PC-3 (cell line): Measurements from ENCODE around the gene CCBE1. TPM values are rescaled to one million over a fixed set of nuclear protein-coding genes. Genes with fewer than 3 reads are reported as not detected.

Source experiments
- ATAC-seq: fragments of 200-7000 bp; cut with Tn5 transposase; 2 replicates; pipeline ENCODE4 v1.9.1; 2020; ENCODE audit warnings: mild to moderate bottlenecking, moderate library complexity
- BruUV-seq: library from RNA; stranded (reverse); fragments of 400-500 nt; replicated peaks from 2 replicates; lab custom pipeline; 2021; lab: Mats Ljungman, UMichigan
- CTCF ChIA-PET: fragments of 300-600 bp; sonication (Branson Sonifier 250); formaldehyde crosslinking; loops from one replicate; lab custom pipeline; 2022; ENCODE audit warnings: antibody characterized with exemption; lab: Charles Lee
- POLR2A ChIA-PET: fragments of 300-600 bp; sonication (Branson Sonifier 250); formaldehyde crosslinking; loops from one replicate; lab custom pipeline; 2022; ENCODE audit warnings: antibody characterized with exemption; ENCODE audit not compliant: unreplicated experiment; lab: Charles Lee
- DNase-seq: peaks from one replicate; pipeline ENCODE4 v3.0.0-alpha.2; 2015
- H2AFZ ChIP-seq: fragments of 300-600 bp; sonication (generic); 2 replicates; pipeline ENCODE4 v1.6.0; 2016; ENCODE audit warnings: antibody characterized with exemption, low read length
- H3F3A ChIP-seq: fragments of 300-600 bp; sonication (generic); one replicate; pipeline ENCODE4 v1.6.0; 2017; ENCODE audit warnings: antibody characterized with exemption, low read length, control low read depth, mild to moderate bottlenecking; ENCODE audit not compliant: unreplicated experiment
- H3K27ac ChIP-seq: fragments of 300-600 bp; sonication (generic); 2 replicates; pipeline ENCODE4 v1.5.1; 2016; ENCODE audit warnings: mild to moderate bottlenecking, low read length
- H3K27me3 ChIP-seq: fragments of 300-600 bp; sonication (generic); 2 replicates; pipeline ENCODE4 v1.6.1; 2016; ENCODE audit warnings: low read length, mixed read lengths
- H3K36me3 ChIP-seq: fragments of 300-600 bp; sonication (generic); 2 replicates; pipeline ENCODE4 v1.6.1; 2016; ENCODE audit warnings: low read depth, mixed run types, low read length, mixed read lengths
- H3K4me1 ChIP-seq: fragments of 300-600 bp; sonication (generic); 2 replicates; pipeline ENCODE4 v1.5.1; 2016; ENCODE audit warnings: low read length; ENCODE audit not compliant: insufficient read depth
- H3K4me2 ChIP-seq: fragments of 300-600 bp; sonication (generic); 2 replicates; pipeline ENCODE4 v1.6.0; 2016; ENCODE audit warnings: low read length
- H3K4me3 ChIP-seq: fragments of 300-600 bp; sonication (generic); 2 replicates; pipeline ENCODE4 v1.5.1; 2016; ENCODE audit warnings: mild to moderate bottlenecking, low read length, mixed read lengths
- H3K79me2 ChIP-seq: fragments of 300-600 bp; sonication (generic); 2 replicates; pipeline ENCODE4 v1.6.1; 2017; ENCODE audit warnings: low read length, mixed read lengths
- H3K9ac ChIP-seq: fragments of 300-600 bp; sonication (generic); 2 replicates; pipeline ENCODE4 v1.6.0; 2016; ENCODE audit warnings: mild to moderate bottlenecking, low read length
- H3K9me2 ChIP-seq: fragments of 300-600 bp; sonication (generic); replicated peaks from 2 replicates; pipeline ENCODE4 v1.6.1; 2016; ENCODE audit warnings: mixed run types, low read length, mixed read lengths
- H3K9me3 ChIP-seq: fragments of 300-600 bp; sonication (generic); 2 replicates; pipeline ENCODE4 v1.6.1; 2016; ENCODE audit warnings: low read length, mixed read lengths
- H4K20me1 ChIP-seq: fragments of 300-600 bp; sonication (generic); 2 replicates; pipeline ENCODE4 v1.6.1; 2016; ENCODE audit warnings: low read length, mixed read lengths
- CTCF ChIP-seq: fragments of 300-600 bp; sonication (generic); conservative IDR thresholded peaks from 2 replicates; pipeline ENCODE4 v1.5.1; 2017; ENCODE audit warnings: antibody characterized with exemption, low read depth, mild to moderate bottlenecking, low read length
- EZH2 ChIP-seq: fragments of 300-600 bp; sonication (generic); IDR thresholded peaks from one replicate; pipeline ENCODE4 v1.6.1; 2017; ENCODE audit warnings: antibody characterized with exemption, mild to moderate bottlenecking, low read length; ENCODE audit not compliant: unreplicated experiment
- EZH2phosphoT487 ChIP-seq: fragments of 300-600 bp; sonication (generic); IDR thresholded peaks from 2 replicates; pipeline ENCODE4 v1.6.1; 2018; ENCODE audit warnings: mild to moderate bottlenecking, antibody characterized with exemption, low read length, borderline replicate concordance
- intact Hi-C: fragments of 100-400 bp; cut with micrococcal nuclease; formaldehyde crosslinking; loops from 2 replicates; pipeline ENCODE4 v1.9.0; 2023
- total RNA-seq: library from RNA; depleted of rRNA; stranded (reverse); fragments of >200 nt; gene quantifications from 2 replicates; pipeline ENCODE4 v1.2.3, GENCODE V29; 2014

The CCBE1 gene
- total RNA-seq, 1 experiment from 2014 or later = 13.9 TPM

DNA sequence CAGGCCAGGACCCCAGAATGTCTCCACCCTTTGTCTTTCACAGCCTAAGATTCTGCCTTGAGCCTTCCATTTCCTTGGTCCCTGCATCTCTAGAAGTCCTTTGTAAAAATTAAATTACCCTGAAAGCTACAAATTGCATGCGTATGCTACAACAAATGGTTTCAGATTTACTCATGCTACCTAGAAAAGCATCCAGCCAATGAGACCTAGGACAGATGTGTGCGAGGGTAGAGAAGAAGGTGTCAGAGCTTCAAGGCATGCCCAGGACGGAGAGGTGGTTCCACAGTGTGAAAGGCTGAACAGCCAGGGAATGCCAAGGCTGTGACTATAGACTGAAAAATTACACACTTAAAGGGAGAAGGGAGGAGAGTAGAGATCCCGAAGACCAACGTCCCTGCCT is 40.2 kb downstream of the CCBE1 start:
- no peak overlapping the region for H3K4me3 ChIP-seq
- no peaks in the 10 kb centered on the region for H4K20me1 ChIP-seq
- intact Hi-C loops = no loop called here
- peaks cover 67% of the 10 kb centered on the region for H3K79me2 ChIP-seq
- no peaks in the 10 kb centered on the region for H3K27me3 ChIP-seq
- H3K36me3 ChIP-seq = no peaks in the 10 kb centered on the region
- no peak overlapping the region for H2AFZ ChIP-seq
- no peaks in the 10 kb centered on the region for H3K9me3 ChIP-seq
- no peaks in the 10 kb centered on the region for H3K9me2 ChIP-seq
- no peak overlapping the region for H3K9ac ChIP-seq
- no TSS peak for BruUV-seq
- H3F3A ChIP-seq = peaks cover 4% of the 10 kb centered on the region
- CTCF ChIA-PET = no interaction called here
- TF ChIP-seq EZH2 (no peak), CTCF (no peak), EZH2phosphoT487 (no peak)
- peaks cover 32% of the 10 kb centered on the region for H3K4me1 ChIP-seq
- H3K27ac ChIP-seq = no peak overlapping the region
- no peak for DNase-seq
- ATAC-seq = no peak
- no peak overlapping the region for H3K4me2 ChIP-seq
- POLR2A ChIA-PET = no interaction called here

DNA sequence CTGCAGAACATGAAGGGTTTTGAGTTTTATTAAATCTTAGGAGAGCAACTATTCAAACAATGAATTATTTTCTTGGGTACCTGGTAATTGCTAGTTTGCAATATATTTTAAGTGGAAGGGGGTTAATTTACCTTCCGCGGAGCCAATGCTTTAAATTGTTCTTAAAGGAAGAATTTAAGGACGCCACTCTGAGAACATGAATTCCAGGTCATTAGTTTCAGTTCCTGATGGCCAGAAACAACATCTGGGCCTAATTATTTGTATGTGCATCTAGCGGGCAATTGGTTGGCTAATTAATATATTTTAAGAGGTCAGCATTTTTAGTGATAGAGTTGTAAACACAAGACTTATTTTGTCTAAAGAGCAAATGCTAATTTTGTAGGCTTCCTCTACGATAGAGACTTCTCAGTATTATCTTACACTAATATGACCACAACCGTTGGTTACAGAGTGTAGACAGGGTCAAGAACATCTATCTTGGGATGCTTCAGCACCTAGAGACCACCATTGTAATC is 40.8 kb downstream of the CCBE1 start:
- Histone ChIP-seq H3K9ac (no peak overlapping the region), H3K27ac (no peak overlapping the region), H3K27me3 (no peaks in the 10 kb centered on the region), H2AFZ (no peak overlapping the region), H3K4me3 (no peak overlapping the region), H3K79me2 (peaks cover 62% of the 10 kb centered on the region), H3K9me2 (no peaks in the 10 kb centered on the region), H3F3A (no peaks in the 10 kb centered on the region), H3K4me2 (no peak overlapping the region), H3K4me1 (peaks cover 26% of the 10 kb centered on the region), H4K20me1 (no peaks in the 10 kb centered on the region), H3K9me3 (no peaks in the 10 kb centered on the region), H3K36me3 (no peaks in the 10 kb centered on the region)
- CTCF ChIA-PET = no interaction called here
- intact Hi-C loops = no loop called here
- ATAC-seq = no peak
- no peak for DNase-seq
- POLR2A ChIA-PET = no interaction called here
- TF ChIP-seq EZH2 = no peak
- no TSS peak for BruUV-seq

DNA sequence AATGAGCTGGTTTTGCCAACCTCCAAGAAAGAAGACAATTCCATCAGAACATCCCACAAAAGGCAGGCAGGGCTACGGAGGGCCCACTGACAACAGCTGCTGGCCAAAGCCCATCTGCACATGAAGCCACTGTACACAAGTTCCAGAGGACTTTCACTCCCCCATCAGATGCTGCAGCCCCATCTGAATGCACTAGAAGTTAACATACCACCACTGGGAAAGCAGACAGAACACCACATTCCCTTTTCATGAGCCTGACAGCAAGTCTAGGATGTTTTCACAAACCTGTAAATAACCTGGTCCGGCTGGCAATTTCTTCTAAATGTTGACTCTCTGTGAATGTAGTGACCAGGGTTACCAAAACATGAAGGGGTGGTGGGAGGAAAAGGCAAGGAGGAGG is 41.5 kb downstream of the CCBE1 start:
- BruUV-seq = no TSS peak
- no peaks in the 10 kb centered on the region for H3K27me3 ChIP-seq
- CTCF ChIA-PET = no interaction called here

More for the DNA sequence above, 41.5 kb downstream of the CCBE1 start:
- DNase-seq = no peak
- H4K20me1 ChIP-seq = no peaks in the 10 kb centered on the region
- intact Hi-C loops = no loop called here
- TF ChIP-seq EZH2phosphoT487 (no peak), EZH2 (no peak), CTCF (no peak)
- no peaks in the 10 kb centered on the region for H3K9me3 ChIP-seq
- H3K4me2 ChIP-seq = no peak overlapping the region
- H3K4me1 ChIP-seq = peaks cover 19% of the 10 kb centered on the region
- H3K79me2 ChIP-seq = peaks cover 62% of the 10 kb centered on the region
- no peak overlapping the region for H3K4me3 ChIP-seq
- POLR2A ChIA-PET = no interaction called here
- ATAC-seq = no peak
- H3K36me3 ChIP-seq = no peaks in the 10 kb centered on the region
- H3K27ac ChIP-seq = no peak overlapping the region
- no peak overlapping the region for H2AFZ ChIP-seq
- H3F3A ChIP-seq = no peaks in the 10 kb centered on the region
- H3K9me2 ChIP-seq = no peaks in the 10 kb centered on the region
- H3K9ac ChIP-seq = no peak overlapping the region
